ENCODE measurements around the gene SLC25A42.
A peak's percentile ranks its signal among the peaks of the same experiment; 100 is the strongest.

Gene SLC25A42

GRCh38 chr19:19049406-19049805 is 14.4 kb upstream of the SLC25A42 start:
- CTCF ChIA-PET = no interaction called here
- DNase-seq (ENCODE audit: low spot score) = no peak
- TF ChIP-seq CTCF (conservative IDR thresholded peaks at IDR 0.05; ENCODE audit: low read depth) = no peak
- POLR2A ChIA-PET (ENCODE audit: low non-redundant PET) = no interaction called here
- H3K27ac ChIP-seq = peak overlapping the region; percentile 36

- TF ChIP-seq CTCF (conservative IDR thresholded peaks at IDR 0.05; ENCODE audit: low read depth) = no peak
- ChIA-PET POLR2A (ENCODE audit: low non-redundant PET) (no interaction called here), CTCF (no interaction called here)
- peak overlapping the region; percentile 36; the same call in 1 of the 2 replicates for H3K27ac ChIP-seq
- no peak for DNase-seq (ENCODE audit: low spot score)
Observed at GRCh38 chr19:19050104-19050503, 13.7 kb upstream of the SLC25A42 start.

GRCh38 chr19:19050731-19051130 is 13.1 kb upstream of the SLC25A42 start:
- POLR2A ChIA-PET (ENCODE audit: low non-redundant PET) = no interaction called here
- TF ChIP-seq CTCF (conservative IDR thresholded peaks at IDR 0.05; ENCODE audit: low read depth) = no peak
- no peak overlapping the region for H3K27ac ChIP-seq
- DNase-seq (ENCODE audit: low spot score) = no peak
- CTCF ChIA-PET = no interaction called here

- CTCF ChIA-PET = no interaction called here
- peak overlapping the region; percentile 23 for H3K27ac ChIP-seq
- no peak for TF ChIP-seq CTCF (conservative IDR thresholded peaks at IDR 0.05; ENCODE audit: low read depth)
- DNase-seq (ENCODE audit: low spot score) = no peak
- POLR2A ChIA-PET (ENCODE audit: low non-redundant PET) = no interaction called here
Observed at GRCh38 chr19:19051478-19052213, 12.1 kb upstream of the SLC25A42 start.

DNA sequence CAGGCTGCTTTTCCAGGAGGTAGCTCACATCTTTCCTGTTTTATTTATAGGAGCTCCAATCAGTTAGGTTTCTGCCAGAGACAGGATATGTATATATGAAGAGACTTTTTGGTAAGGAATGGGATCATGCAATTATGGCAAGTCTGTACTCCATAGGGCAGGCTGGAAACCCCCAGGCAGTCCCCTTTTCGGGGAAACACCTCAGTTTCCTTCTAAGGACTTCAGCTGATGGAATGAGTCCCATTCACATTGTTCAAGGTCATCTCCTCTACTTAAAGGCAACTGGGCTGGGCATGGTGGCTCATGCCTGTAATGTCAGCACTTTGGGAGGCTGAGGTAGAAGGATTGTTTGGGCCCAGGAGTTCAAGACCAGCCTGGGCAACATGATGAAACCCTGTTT is 10.9 kb upstream of the SLC25A42 start:
- CTCF ChIA-PET = no interaction called here
- POLR2A ChIA-PET (ENCODE audit: low non-redundant PET) = no interaction called here
- DNase-seq (ENCODE audit: low spot score) = no peak

GRCh38 chr19:19053508-19054314 is 10.1 kb upstream of the SLC25A42 start:
- POLR2A ChIA-PET (ENCODE audit: low non-redundant PET) = no interaction called here
- CTCF ChIA-PET = interaction anchor here (0.7 to 0.8 kb wide), 2 partner anchors 15 to 52 kb away, joined by 3 read pairs; no protein-coding TSS in a partner anchor
- TF ChIP-seq CTCF (conservative IDR thresholded peaks at IDR 0.05; ENCODE audit: low read depth) = peak; percentile 69
- no peak for DNase-seq (ENCODE audit: low spot score)
- no peak overlapping the region for H3K27ac ChIP-seq

More for the DNA sequence above, 10.9 kb upstream of the SLC25A42 start:
- H3K27ac ChIP-seq = no peak overlapping the region
- no peak for TF ChIP-seq CTCF (conservative IDR thresholded peaks at IDR 0.05; ENCODE audit: low read depth)
